DND-41 (cell line): ENCODE results near the gene NT5E.
A peak's percentile ranks its signal among the peaks of the same experiment; 100 is the strongest.

ENCODE experiments used
- ATAC-seq: fragments of 200-7000 bp; cut with Tn5 transposase; 3 replicates; pipeline ENCODE4 v1.9.1; 2021; ENCODE audit warnings: low read depth; ENCODE audit not compliant: insufficient read depth
- DNase-seq: peaks from one replicate; pipeline ENCODE4 v3.0.0-alpha.2; 2020
- H2AFZ ChIP-seq: 2 replicates; pipeline ENCODE4 v1.6.0; 2012; ENCODE audit warnings: low read depth, low read length
- H3K27ac ChIP-seq: 2 replicates; pipeline ENCODE4 v1.5.1; 2012; ENCODE audit warnings: low read length, inconsistent platforms
- H3K27me3 ChIP-seq: fragments of 200-600 bp; sonication (generic); 2 replicates; pipeline ENCODE4 v1.6.0; 2012; ENCODE audit warnings: low read length, mild to moderate bottlenecking, inconsistent platforms; ENCODE audit not compliant: insufficient read depth, poor library complexity
- H3K36me3 ChIP-seq: 2 replicates; pipeline ENCODE4 v1.5.1; 2012; ENCODE audit warnings: low read length, inconsistent platforms; ENCODE audit not compliant: insufficient read depth
- H3K4me1 ChIP-seq: 2 replicates; pipeline ENCODE4 v1.5.1; 2012; ENCODE audit warnings: mild to moderate bottlenecking, low read length; ENCODE audit not compliant: insufficient read depth
- H3K4me2 ChIP-seq: 2 replicates; pipeline ENCODE4 v1.6.0; 2012; ENCODE audit warnings: mild to moderate bottlenecking, moderate library complexity, low read length, inconsistent platforms; ENCODE audit not compliant: insufficient read depth
- H3K4me3 ChIP-seq, 2 experiments: fragments of 200-600 bp in 1 of 2; shearing (Covaris generic) in 1 of 2; 2 replicates each; pipeline ENCODE4 v1.5.1; 2012 to 2016; ENCODE audit warnings: inconsistent platforms in 2 of 2, low read length in 2 of 2, mild to moderate bottlenecking in 2 of 2, low read depth in 1 of 2, moderate library complexity in 1 of 2
- H3K79me2 ChIP-seq: 2 replicates; pipeline ENCODE4 v1.6.0; 2012; ENCODE audit warnings: low read length, inconsistent platforms; ENCODE audit not compliant: insufficient read depth
- H3K9ac ChIP-seq: 2 replicates; pipeline ENCODE4 v1.6.0; 2012; ENCODE audit warnings: low read depth, mild to moderate bottlenecking, inconsistent platforms, low read length, moderate library complexity
- H3K9me3 ChIP-seq: 2 replicates; pipeline ENCODE4 v1.5.1; 2012; ENCODE audit warnings: low read length, moderate library complexity, mild to moderate bottlenecking, inconsistent platforms; ENCODE audit not compliant: insufficient read depth, severe bottlenecking
- H4K20me1 ChIP-seq: 2 replicates; pipeline ENCODE4 v1.6.0; 2012; ENCODE audit warnings: low read length; ENCODE audit not compliant: insufficient read depth
- EZH2 ChIP-seq: IDR thresholded peaks from 3 replicates; pipeline ENCODE4 v1.6.1; 2012; ENCODE audit warnings: borderline replicate concordance, low read depth, mild to moderate bottlenecking, moderate library complexity, low read length, inconsistent platforms; ENCODE audit not compliant: severe bottlenecking
- TF ChIP-seq, protein P1 (sequence below): IDR thresholded peaks from 2 replicates; pipeline ENCODE4 v1.5.1; 2012; ENCODE audit warnings: borderline replicate concordance, low read length, moderate library complexity, mild to moderate bottlenecking; ENCODE audit not compliant: poor library complexity, severe bottlenecking; ENCODE audit errors: extremely low read depth

NT5E gene

GRCh38 chr6:85443349-85444117 is 6.3 kb upstream of the NT5E start:
- no peaks in the 10 kb centered on the region for H3K79me2 ChIP-seq
- no peak overlapping the region for H3K4me2 ChIP-seq
- no peak overlapping the region for H2AFZ ChIP-seq
- H3K27ac ChIP-seq, result no peak overlapping the region
- H3K9me3 ChIP-seq, result no peaks in the 10 kb centered on the region
- H3K9ac ChIP-seq, result no peak overlapping the region
- H3K36me3 ChIP-seq, result no peaks in the 10 kb centered on the region
- H3K4me3 ChIP-seq, result no peak overlapping the region
- DNase-seq (no peak), ATAC-seq (no peak)
- TF ChIP-seq EZH2, result no peak
- TF ChIP-seq, protein P1, sequence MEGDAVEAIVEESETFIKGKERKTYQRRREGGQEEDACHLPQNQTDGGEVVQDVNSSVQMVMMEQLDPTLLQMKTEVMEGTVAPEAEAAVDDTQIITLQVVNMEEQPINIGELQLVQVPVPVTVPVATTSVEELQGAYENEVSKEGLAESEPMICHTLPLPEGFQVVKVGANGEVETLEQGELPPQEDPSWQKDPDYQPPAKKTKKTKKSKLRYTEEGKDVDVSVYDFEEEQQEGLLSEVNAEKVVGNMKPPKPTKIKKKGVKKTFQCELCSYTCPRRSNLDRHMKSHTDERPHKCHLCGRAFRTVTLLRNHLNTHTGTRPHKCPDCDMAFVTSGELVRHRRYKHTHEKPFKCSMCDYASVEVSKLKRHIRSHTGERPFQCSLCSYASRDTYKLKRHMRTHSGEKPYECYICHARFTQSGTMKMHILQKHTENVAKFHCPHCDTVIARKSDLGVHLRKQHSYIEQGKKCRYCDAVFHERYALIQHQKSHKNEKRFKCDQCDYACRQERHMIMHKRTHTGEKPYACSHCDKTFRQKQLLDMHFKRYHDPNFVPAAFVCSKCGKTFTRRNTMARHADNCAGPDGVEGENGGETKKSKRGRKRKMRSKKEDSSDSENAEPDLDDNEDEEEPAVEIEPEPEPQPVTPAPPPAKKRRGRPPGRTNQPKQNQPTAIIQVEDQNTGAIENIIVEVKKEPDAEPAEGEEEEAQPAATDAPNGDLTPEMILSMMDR, result no peak
- peaks cover 8% of the 10 kb centered on the region for H3K27me3 ChIP-seq
- H3K4me1 ChIP-seq, result no peaks in the 10 kb centered on the region
- H4K20me1 ChIP-seq, result no peaks in the 10 kb centered on the region

- H3K9ac ChIP-seq, result no peak overlapping the region
- no peaks in the 10 kb centered on the region for H3K9me3 ChIP-seq
- H3K4me2 ChIP-seq, result no peak overlapping the region
- H3K27ac ChIP-seq, result no peak overlapping the region
- no peak overlapping the region for H3K4me3 ChIP-seq
- no peak overlapping the region for H2AFZ ChIP-seq
- no peaks in the 10 kb centered on the region for H3K36me3 ChIP-seq
- no peaks in the 10 kb centered on the region for H3K4me1 ChIP-seq
- peaks cover 10% of the 10 kb centered on the region for H3K27me3 ChIP-seq
- TF ChIP-seq, protein P1, result no peak
- TF ChIP-seq EZH2, result no peak
- H3K79me2 ChIP-seq, result no peaks in the 10 kb centered on the region
- DNase-seq, result peak; percentile 16
- peak; percentile 69 for ATAC-seq
- no peaks in the 10 kb centered on the region for H4K20me1 ChIP-seq
Measured at GRCh38 chr6:85449388-85449817, 480 bp upstream of the NT5E start.

DNA sequence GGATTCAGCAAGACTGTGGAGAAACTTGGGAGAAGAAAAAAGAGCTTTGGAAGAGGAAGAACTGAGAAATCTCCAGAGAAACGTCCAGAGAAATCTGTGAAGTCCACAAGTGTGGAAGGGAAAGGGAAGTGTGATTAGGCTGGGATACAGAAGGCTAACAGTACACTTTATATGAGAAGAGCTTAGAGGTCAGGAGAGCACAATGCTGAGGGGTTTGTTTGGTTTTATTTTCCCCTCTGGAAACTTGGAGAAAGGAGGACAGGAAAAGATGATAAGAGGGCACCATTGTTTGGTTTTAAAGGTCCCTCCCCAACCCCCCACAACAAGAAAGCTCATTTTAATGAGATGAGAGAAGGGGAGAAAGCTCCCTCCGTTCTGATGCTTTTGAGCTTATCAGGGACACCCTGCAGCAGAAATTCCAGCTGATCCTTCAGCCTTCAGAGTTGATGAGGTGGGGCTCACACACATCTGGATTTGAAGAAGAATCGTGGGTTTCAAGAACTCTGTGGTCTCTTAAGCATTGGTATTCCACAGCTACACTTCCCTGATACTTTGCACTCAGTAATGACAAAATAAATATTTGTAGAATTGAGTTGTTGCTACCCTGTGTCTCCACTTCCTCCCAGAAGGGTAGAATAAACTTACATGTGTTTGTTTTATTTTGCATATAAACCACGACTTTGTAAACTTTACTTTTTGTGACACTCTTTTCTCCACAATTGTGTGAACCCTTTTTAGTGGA is 1.9 kb downstream of the NT5E start:
- no peak for TF ChIP-seq EZH2
- TF ChIP-seq, protein P1, result no peak
- H3K27ac ChIP-seq, result no peak overlapping the region
- H4K20me1 ChIP-seq, result no peaks in the 10 kb centered on the region
- H2AFZ ChIP-seq, result no peak overlapping the region
- ATAC-seq (no peak), DNase-seq (no peak)
- H3K27me3 ChIP-seq, result peaks cover 15% of the 10 kb centered on the region
- no peaks in the 10 kb centered on the region for H3K36me3 ChIP-seq
- H3K4me1 ChIP-seq, result no peaks in the 10 kb centered on the region
- no peak overlapping the region for H3K4me2 ChIP-seq
- H3K79me2 ChIP-seq, result no peaks in the 10 kb centered on the region
- no peak overlapping the region for H3K9ac ChIP-seq
- no peak overlapping the region for H3K4me3 ChIP-seq
- no peaks in the 10 kb centered on the region for H3K9me3 ChIP-seq
